Middle frontal gyrus (tissue), 1 donor: ENCODE data around the gene TMTC1.

Experiments
- DNase-seq: peaks from one replicate; pipeline ENCODE4 v3.0.0-alpha.2; 2015; ENCODE audit warnings: low spot score; ENCODE audit errors: extremely low spot score

TMTC1 gene

GRCh38 chr12:29781188-29781587, 2.6 kb downstream of the TMTC1 start:
- DNase-seq = no peak

- DNase-seq = no peak
Observed at GRCh38 chr12:29780084-29780483, 3.7 kb downstream of the TMTC1 start.

GRCh38 chr12:29778531-29778930, 5.2 kb downstream of the TMTC1 start:
- no peak for DNase-seq

- DNase-seq = no peak
Observed at GRCh38 chr12:29773076-29773475, 10.7 kb downstream of the TMTC1 start.

GRCh38 chr12:29771786-29772185, 12.0 kb downstream of the TMTC1 start:
- DNase-seq = no peak

- no peak for DNase-seq
Observed at GRCh38 chr12:29771165-29771564, 12.6 kb downstream of the TMTC1 start.

- DNase-seq = no peak
Observed at GRCh38 chr12:29769162-29769858, 14.4 kb downstream of the TMTC1 start.

- DNase-seq = no peak
Observed at GRCh38 chr12:29768372-29768771, 15.4 kb downstream of the TMTC1 start.

GRCh38 chr12:29763301-29763683, 20.4 kb downstream of the TMTC1 start:
- DNase-seq = no peak

- no peak for DNase-seq
Observed at GRCh38 chr12:29762637-29763300, 21.0 kb downstream of the TMTC1 start.

- DNase-seq = no peak
Observed at GRCh38 chr12:29759950-29760349, 23.8 kb downstream of the TMTC1 start.

- no peak for DNase-seq
Observed at GRCh38 chr12:29756741-29757390, 26.9 kb downstream of the TMTC1 start.

GRCh38 chr12:29754235-29755189, 29.2 kb downstream of the TMTC1 start:
- DNase-seq = no peak

GRCh38 chr12:29752121-29752520, 31.6 kb downstream of the TMTC1 start:
- no peak for DNase-seq

GRCh38 chr12:29751676-29752075, 32.1 kb downstream of the TMTC1 start:
- DNase-seq = no peak

- DNase-seq = no peak
Observed at GRCh38 chr12:29750928-29751220, 32.9 kb downstream of the TMTC1 start.

- DNase-seq = no peak
Observed at GRCh38 chr12:29750131-29750927, 33.4 kb downstream of the TMTC1 start.

- no peak for DNase-seq
Observed at GRCh38 chr12:29744365-29744764, 39.4 kb downstream of the TMTC1 start.

- DNase-seq = no peak
Observed at GRCh38 chr12:29743801-29744200, 39.9 kb downstream of the TMTC1 start.

GRCh38 chr12:29743077-29743476, 40.7 kb downstream of the TMTC1 start:
- DNase-seq = no peak

GRCh38 chr12:29742646-29743045, 41.1 kb downstream of the TMTC1 start:
- DNase-seq = no peak
